Measurements from ENCODE around the gene CBL. TPM values are rescaled to one million over a fixed set of nuclear protein-coding genes. Genes with fewer than 3 reads are reported as not detected.
A peak's percentile ranks its signal among the peaks of the same experiment; 100 is the strongest.

CBL gene
- polyA plus RNA-seq, 1 of the 3 experiments (the other 2 are of a cell fraction): 9.5 TPM

DNA sequence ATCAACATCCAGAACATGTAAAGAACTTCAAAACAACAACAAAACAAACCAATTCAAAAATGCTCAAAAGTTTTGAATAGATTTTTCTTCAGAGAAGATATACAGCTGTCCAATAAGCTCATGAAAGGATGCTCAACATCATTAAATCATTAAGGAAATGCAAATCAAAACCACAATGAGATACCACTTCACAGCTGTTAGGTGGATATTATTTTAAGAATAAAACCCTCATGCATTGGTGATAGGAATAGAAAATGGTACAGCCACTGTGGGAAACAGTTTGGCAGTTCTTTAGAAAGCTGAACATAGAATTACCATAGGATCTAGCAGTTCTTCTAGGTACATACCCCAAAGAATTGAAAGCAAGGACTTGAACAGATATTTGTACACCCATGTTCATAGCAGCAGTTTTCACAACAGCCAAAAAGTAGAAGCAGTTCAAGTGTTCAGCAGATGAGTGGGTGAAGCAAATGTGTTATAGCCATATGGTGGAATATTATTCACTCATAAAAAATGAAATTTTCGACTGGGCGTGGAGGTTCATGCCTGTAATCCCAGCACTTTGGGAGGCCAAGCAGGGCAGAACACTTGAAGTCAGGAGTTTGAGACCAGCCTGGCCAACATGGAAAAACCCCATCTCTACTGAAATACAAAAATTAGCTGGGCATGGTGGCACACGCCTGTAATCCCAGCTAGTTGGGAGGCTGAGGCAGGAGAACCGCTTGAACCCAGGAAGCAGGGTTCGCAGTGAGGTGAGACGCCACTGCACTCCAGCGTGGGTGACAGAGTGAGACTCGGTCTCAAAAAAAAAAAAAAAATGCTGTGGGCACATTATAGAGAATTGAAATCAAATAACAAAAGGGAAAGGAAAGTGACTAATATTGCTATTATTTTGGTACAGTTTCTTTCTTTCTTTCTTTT lies 42.9 kb downstream of the CBL start:
- POLR2A ChIA-PET: interaction anchor here (0.6 kb wide), 1 partner anchor 21 kb away, joined by 3 read pairs; no protein-coding TSS in a partner anchor
- no peak overlapping the region for H3K9ac ChIP-seq
- H3K27me3 ChIP-seq (ENCODE audit: insufficient read depth): no peaks in the 10 kb centered on the region
- no peaks in the 10 kb centered on the region for H3K4me1 ChIP-seq (ENCODE audit: control insufficient read depth in 1 of 2, insufficient read depth in 2 of 2, low read depth in 1 of 2, low read length in 1 of 2)
- no peak overlapping the region for H3K4me2 ChIP-seq
- no peaks in the 10 kb centered on the region for H3K9me2 ChIP-seq
- 0 out of 2 replicates have a peak, but pooled peaks cover 11% of the 10 kb centered on the region for H4K20me1 ChIP-seq (ENCODE audit: insufficient read depth)
- H3K4me3 ChIP-seq (ENCODE audit: low read depth in 2 of 2, low read length in 1 of 2): no peak overlapping the region
- no peaks in the 10 kb centered on the region for H3K9me3 ChIP-seq
- H3F3A ChIP-seq (replicated peaks; ENCODE audit: insufficient read depth): peaks cover 4% of the 10 kb centered on the region
- H3K36me3 ChIP-seq (replicated peaks in 1 of 2; ENCODE audit: control insufficient read depth in 1 of 2, insufficient read depth in 2 of 2, low read length in 1 of 2): peaks cover 0 to 5% of the 10 kb centered on the region in 2 experiments
- DNase-seq: no peak
- TF ChIP-seq ELF1 (IDR thresholded peaks at IDR 0.05): no peak
- TF ChIP-seq, protein P1, sequence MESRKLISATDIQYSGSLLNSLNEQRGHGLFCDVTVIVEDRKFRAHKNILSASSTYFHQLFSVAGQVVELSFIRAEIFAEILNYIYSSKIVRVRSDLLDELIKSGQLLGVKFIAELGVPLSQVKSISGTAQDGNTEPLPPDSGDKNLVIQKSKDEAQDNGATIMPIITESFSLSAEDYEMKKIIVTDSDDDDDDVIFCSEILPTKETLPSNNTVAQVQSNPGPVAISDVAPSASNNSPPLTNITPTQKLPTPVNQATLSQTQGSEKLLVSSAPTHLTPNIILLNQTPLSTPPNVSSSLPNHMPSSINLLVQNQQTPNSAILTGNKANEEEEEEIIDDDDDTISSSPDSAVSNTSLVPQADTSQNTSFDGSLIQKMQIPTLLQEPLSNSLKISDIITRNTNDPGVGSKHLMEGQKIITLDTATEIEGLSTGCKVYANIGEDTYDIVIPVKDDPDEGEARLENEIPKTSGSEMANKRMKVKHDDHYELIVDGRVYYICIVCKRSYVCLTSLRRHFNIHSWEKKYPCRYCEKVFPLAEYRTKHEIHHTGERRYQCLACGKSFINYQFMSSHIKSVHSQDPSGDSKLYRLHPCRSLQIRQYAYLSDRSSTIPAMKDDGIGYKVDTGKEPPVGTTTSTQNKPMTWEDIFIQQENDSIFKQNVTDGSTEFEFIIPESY (IDR thresholded peaks at IDR 0.05; ENCODE audit: borderline replicate concordance, low read depth): no peak
- TF ChIP-seq, protein P2, sequence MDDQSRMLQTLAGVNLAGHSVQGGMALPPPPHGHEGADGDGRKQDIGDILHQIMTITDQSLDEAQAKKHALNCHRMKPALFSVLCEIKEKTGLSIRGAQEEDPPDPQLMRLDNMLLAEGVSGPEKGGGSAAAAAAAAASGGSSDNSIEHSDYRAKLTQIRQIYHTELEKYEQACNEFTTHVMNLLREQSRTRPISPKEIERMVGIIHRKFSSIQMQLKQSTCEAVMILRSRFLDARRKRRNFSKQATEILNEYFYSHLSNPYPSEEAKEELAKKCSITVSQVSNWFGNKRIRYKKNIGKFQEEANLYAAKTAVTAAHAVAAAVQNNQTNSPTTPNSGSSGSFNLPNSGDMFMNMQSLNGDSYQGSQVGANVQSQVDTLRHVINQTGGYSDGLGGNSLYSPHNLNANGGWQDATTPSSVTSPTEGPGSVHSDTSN (IDR thresholded peaks at IDR 0.05): no peak
- no peak for TF ChIP-seq CHD2 (IDR thresholded peaks at IDR 0.05; ENCODE audit: low read length, partially characterized antibody)
- TF ChIP-seq, protein P3, sequence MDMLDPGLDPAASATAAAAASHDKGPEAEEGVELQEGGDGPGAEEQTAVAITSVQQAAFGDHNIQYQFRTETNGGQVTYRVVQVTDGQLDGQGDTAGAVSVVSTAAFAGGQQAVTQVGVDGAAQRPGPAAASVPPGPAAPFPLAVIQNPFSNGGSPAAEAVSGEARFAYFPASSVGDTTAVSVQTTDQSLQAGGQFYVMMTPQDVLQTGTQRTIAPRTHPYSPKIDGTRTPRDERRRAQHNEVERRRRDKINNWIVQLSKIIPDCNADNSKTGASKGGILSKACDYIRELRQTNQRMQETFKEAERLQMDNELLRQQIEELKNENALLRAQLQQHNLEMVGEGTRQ (IDR thresholded peaks at IDR 0.05; ENCODE audit: borderline replicate concordance, low read depth, low read length): no peak
- no peak for TF ChIP-seq EP300 (IDR thresholded peaks at IDR 0.05; ENCODE audit: borderline replicate concordance in 1 of 2, low read depth in 1 of 2, low read length in 1 of 2)
- no peak overlapping the region for H3K27ac ChIP-seq (ENCODE audit: low read depth in 2 of 2, low read length in 1 of 2)
- CTCF ChIA-PET: interaction anchor here (1.0 to 1.5 kb wide), 2 partner anchors 17 to 107 kb away, joined by 3 to 4 read pairs; no protein-coding TSS in a partner anchor
- WGBS (ENCODE audit: low lambda C conversion rate): 93% methylated on average over 8 of the region's 8 CpGs
- H3K79me2 ChIP-seq (ENCODE audit: insufficient read depth): peaks cover 65% of the 10 kb centered on the region
- no peak overlapping the region for H2AFZ ChIP-seq (ENCODE audit: low read depth)

DNA sequence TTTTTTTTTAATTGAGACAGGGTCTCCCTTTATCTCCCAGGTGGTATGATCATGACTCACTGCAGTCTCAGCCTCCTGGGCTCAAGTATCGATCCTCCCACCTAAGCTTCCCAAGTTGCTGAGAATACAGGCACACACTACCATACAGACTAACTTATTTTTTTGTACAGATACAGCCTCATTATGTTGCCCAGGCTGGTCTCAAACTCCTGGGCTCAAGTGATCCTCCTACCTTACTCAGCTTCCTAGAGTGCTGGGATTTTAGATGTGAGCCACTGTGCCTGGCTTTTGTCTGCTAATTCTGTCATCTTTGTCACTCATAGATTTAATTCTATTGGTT lies 43.5 kb downstream of the CBL start:
- Histone ChIP-seq H3K27ac (ENCODE audit: low read depth in 2 of 2, low read length in 1 of 2) (no peak overlapping the region), H3K27me3 (ENCODE audit: insufficient read depth) (no peaks in the 10 kb centered on the region), H3K79me2 (ENCODE audit: insufficient read depth) (peaks cover 66% of the 10 kb centered on the region), H3K36me3 (replicated peaks in 1 of 2; ENCODE audit: control insufficient read depth in 1 of 2, insufficient read depth in 2 of 2, low read length in 1 of 2) (peaks cover 0 to 6% of the 10 kb centered on the region in 2 experiments), H3F3A (replicated peaks; ENCODE audit: insufficient read depth) (peaks cover 4% of the 10 kb centered on the region), H4K20me1 (ENCODE audit: insufficient read depth) (0 out of 2 replicates have a peak, but pooled peaks cover 11% of the 10 kb centered on the region), H3K4me3 (ENCODE audit: low read depth in 2 of 2, low read length in 1 of 2) (no peak overlapping the region), H2AFZ (ENCODE audit: low read depth) (no peak overlapping the region), H3K4me2 (no peak overlapping the region), H3K9ac (no peak overlapping the region), H3K9me3 (no peaks in the 10 kb centered on the region), H3K9me2 (no peaks in the 10 kb centered on the region), H3K4me1 (ENCODE audit: control insufficient read depth in 1 of 2, insufficient read depth in 2 of 2, low read depth in 1 of 2, low read length in 1 of 2) (no peaks in the 10 kb centered on the region)
- TF ChIP-seq FOXJ3 (CRISPR knock-in tag; IDR thresholded peaks at IDR 0.05) (no peak), TCF12 (IDR thresholded peaks at IDR 0.05) (peak; percentile 28; the same call in 1 of the 2 replicates), FOXM1 (IDR thresholded peaks at IDR 0.05; ENCODE audit: low read depth) (no peak)
- WGBS (ENCODE audit: low lambda C conversion rate): 75% methylated on average over 1 of the region's 1 CpG
- CTCF ChIA-PET: interaction anchor here (1.0 to 1.5 kb wide), 2 partner anchors 18 to 106 kb away, joined by 3 to 4 read pairs; no protein-coding TSS in a partner anchor
- POLR2A ChIA-PET: interaction anchor here (0.6 kb wide), 1 partner anchor 20 kb away, joined by 3 read pairs; no protein-coding TSS in a partner anchor
- no peak for DNase-seq
